Mesothelial cell of epicardium (in vitro differentiated cells): ENCODE results near the gene RAB5B. TPM values are rescaled to one million over a fixed set of nuclear protein-coding genes. Genes with fewer than 3 reads are reported as not detected.

Source experiments
- DNase-seq, 2 experiments: peaks; one replicate each; pipeline ENCODE4 v3.0.0; 2021; ENCODE audit warnings: low spot score in 2 of 2; ENCODE audit not compliant: unreplicated experiment in 2 of 2
- H3K27ac Mint-ChIP-seq: 2 replicates; pipeline ENCODE4 v1.8.0; 2021; ENCODE audit warnings: mixed read lengths
- H3K27me3 Mint-ChIP-seq: 2 replicates; pipeline ENCODE4 v1.8.0; 2021; ENCODE audit warnings: low read depth, mixed read lengths
- H3K36me3 Mint-ChIP-seq: 2 replicates; pipeline ENCODE4 v1.8.0; 2021; ENCODE audit warnings: mixed read lengths
- H3K4me1 Mint-ChIP-seq: 2 replicates; pipeline ENCODE4 v1.8.0; 2021; ENCODE audit warnings: mixed read lengths
- H3K4me3 Mint-ChIP-seq: 2 replicates; pipeline ENCODE4 v1.8.0; 2021; ENCODE audit warnings: mild to moderate bottlenecking, moderate library complexity, mixed read lengths
- H3K9me3 Mint-ChIP-seq: 2 replicates; pipeline ENCODE4 v1.8.0; 2021; ENCODE audit warnings: mixed read lengths
- total RNA-seq: library from RNA; stranded (reverse); gene quantifications from 3 replicates; pipeline ENCODE4 v1.2.1, GENCODE V29; 2021
- TF ChIP-seq, protein P1 (sequence below): fragments of 200-600 bp; sonication (generic); IDR thresholded peaks from one replicate; pipeline ENCODE4 v1.5.0; 2021; ENCODE audit warnings: antibody characterized with exemption; ENCODE audit not compliant: unreplicated experiment

The RAB5B gene
- total RNA-seq, 1 donor from 2014 or later = 101 TPM

DNA sequence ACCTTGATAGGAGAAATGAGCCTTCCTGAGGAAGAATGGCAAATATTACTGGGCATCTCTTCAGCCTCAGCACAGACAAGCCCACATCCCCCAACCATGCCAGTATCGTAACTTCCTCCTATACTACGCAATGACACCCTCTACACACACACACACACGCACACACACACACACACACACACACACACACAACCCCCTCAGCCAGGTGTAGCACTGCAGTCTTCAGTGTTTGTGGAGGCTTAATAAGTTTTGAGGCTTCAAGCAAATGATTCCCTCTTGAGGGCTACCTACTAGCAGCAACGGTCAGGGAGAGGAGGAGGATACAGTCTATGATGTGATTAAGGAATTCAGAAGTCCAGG lies 41.3 kb upstream of the RAB5B start:
- no peak for DNase-seq
- TF ChIP-seq, protein P1, sequence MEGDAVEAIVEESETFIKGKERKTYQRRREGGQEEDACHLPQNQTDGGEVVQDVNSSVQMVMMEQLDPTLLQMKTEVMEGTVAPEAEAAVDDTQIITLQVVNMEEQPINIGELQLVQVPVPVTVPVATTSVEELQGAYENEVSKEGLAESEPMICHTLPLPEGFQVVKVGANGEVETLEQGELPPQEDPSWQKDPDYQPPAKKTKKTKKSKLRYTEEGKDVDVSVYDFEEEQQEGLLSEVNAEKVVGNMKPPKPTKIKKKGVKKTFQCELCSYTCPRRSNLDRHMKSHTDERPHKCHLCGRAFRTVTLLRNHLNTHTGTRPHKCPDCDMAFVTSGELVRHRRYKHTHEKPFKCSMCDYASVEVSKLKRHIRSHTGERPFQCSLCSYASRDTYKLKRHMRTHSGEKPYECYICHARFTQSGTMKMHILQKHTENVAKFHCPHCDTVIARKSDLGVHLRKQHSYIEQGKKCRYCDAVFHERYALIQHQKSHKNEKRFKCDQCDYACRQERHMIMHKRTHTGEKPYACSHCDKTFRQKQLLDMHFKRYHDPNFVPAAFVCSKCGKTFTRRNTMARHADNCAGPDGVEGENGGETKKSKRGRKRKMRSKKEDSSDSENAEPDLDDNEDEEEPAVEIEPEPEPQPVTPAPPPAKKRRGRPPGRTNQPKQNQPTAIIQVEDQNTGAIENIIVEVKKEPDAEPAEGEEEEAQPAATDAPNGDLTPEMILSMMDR = no peak
- H3K4me3 Mint-ChIP-seq = peak overlapping the region; percentile 76
- H3K9me3 Mint-ChIP-seq = no peaks in the 10 kb centered on the region
- no peaks in the 10 kb centered on the region for H3K36me3 Mint-ChIP-seq
- peaks cover 38% of the 10 kb centered on the region for H3K4me1 Mint-ChIP-seq
- no peaks in the 10 kb centered on the region for H3K27me3 Mint-ChIP-seq
- peak overlapping the region; percentile 79 for H3K27ac Mint-ChIP-seq

DNA sequence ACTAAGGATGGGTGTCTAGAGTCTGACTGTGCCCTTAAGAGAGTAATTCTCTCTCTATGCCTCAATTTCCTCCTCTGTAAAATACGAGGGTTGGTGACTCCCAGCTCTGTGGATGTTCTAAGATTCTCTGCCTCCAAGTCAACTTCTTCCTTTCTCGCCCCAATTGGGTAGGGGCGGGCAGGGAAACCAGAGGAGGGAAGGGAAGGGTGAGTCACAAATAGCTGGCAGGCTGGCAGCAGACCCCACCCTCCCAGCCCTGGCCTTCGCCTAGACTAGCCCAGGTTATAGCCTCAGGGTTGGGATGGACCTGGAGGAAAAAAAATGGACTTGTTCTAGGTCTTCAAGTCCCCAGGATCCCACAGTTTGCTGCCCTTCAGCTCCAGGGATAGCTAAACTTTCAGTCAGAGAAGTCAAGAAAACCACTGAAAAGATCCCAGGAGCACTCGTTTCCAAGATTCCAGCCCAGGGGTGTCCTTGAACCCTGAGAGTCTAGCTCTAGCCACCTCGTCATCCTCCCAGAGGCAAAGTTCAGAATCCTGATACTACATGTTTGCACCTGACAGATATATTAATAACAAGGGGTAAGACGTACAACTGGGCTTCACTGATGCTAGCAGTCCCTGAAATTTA lies 40.6 kb upstream of the RAB5B start:
- no peak for DNase-seq
- Mint-ChIP-seq H3K27ac (no peak overlapping the region), H3K4me3 (peak overlapping the region; percentile 76), H3K9me3 (no peaks in the 10 kb centered on the region), H3K36me3 (no peaks in the 10 kb centered on the region), H3K27me3 (no peaks in the 10 kb centered on the region), H3K4me1 (peaks cover 34% of the 10 kb centered on the region)
- TF ChIP-seq, protein P1 = no peak

DNA sequence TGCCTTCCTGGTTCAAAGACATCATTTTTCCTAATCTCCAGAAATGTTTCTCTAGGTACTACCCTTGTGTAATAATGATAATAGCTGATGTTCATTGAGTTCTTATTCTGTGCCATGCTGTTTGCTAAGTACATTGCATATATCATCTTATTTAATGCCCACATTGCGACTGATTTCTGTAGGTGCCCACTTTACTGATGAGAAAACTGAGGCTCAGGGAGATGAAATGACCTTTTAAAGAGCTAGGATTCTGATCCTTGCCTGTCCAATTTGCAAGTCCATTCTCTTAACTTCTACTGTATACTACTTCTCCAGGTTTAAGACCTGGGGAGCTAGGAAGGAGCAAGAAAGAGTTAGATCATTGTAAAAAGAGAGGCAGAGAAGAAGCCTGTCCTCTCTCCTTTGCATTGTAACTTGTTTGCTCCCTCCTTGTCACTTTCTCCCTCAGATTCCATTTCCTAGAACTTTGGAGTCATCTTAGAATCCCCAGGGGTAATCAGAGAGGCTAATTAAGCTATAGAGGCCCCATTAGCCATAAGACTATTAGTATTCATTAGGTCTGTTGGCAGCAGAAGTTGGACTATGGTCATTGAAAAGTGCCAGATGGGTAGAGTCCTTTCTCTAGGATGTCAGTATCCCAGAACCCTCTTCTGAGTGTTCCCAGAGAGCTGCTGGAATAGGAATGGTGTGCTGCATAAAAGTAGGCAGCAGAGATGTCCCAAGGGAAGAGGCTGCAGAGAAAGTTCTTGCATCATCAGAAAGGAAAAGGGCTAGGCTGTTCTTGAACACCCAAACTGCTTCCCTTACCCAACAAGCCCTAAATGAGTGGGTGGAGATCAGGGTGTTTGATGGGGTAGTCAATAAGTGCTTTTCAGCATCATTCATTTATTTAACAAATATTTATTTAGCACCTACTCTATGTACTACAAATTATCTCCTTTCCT lies 39.8 kb upstream of the RAB5B start:
- Mint-ChIP-seq H3K9me3 (no peaks in the 10 kb centered on the region), H3K4me1 (peaks cover 34% of the 10 kb centered on the region)
- TF ChIP-seq, protein P1 = no peak

DNA sequence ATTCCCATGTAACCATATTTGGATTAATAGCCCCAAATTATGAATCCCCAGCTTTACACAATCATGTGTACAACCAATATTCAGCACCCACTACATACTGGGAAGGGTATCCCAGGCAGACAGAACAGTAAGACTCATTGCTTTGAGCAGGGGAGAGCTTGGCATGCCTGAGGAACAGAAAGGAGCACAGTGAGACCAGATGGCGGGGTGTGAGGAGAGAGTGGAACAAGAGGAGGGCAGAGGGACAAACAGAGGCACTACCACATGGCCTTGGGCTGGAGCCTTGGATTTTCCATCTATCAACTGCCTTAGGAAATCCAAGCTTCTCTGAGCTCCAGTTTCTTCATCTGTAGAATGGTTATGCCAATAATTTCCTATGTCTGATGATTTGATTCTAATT lies 39.1 kb upstream of the RAB5B start:
- TF ChIP-seq, protein P1 = no peak
- H3K27ac Mint-ChIP-seq = no peak overlapping the region

More for the DNA sequence above, 39.8 kb upstream of the RAB5B start:
- H3K36me3 Mint-ChIP-seq = no peaks in the 10 kb centered on the region
- no peaks in the 10 kb centered on the region for H3K27me3 Mint-ChIP-seq
- no peak overlapping the region for H3K27ac Mint-ChIP-seq
- DNase-seq = no peak
- no peak overlapping the region for H3K4me3 Mint-ChIP-seq

DNA sequence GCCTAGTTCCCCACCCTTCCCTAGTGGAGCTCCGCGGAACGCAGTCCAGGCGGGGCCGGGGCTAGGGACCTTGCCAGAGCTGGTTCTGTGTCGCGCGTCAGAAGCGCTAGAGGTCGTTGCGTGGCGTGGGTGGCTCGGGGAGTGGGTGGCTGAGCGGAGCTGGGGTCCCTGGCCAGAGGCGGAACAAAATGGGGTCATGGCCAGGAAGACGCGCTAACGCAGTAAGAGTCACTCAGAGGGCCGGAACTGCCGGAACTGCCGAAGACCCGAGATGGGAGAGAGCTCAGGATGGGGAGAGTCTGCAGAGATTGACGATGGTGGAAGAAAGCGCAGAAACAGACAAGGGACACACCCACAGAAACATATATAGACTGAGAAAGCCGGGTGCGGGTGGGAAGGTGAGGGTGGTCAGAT lies 38.1 kb upstream of the RAB5B start:
- H3K36me3 Mint-ChIP-seq = no peaks in the 10 kb centered on the region
- no peaks in the 10 kb centered on the region for H3K27me3 Mint-ChIP-seq
- peaks cover 20% of the 10 kb centered on the region for H3K4me1 Mint-ChIP-seq
- no peak for DNase-seq
- TF ChIP-seq, protein P1 = no peak
- no peaks in the 10 kb centered on the region for H3K9me3 Mint-ChIP-seq
- H3K27ac Mint-ChIP-seq = no peak overlapping the region
- H3K4me3 Mint-ChIP-seq = no peak overlapping the region

More for the DNA sequence above, 39.1 kb upstream of the RAB5B start:
- DNase-seq = no peak
- Mint-ChIP-seq H3K36me3 (no peaks in the 10 kb centered on the region), H3K27me3 (no peaks in the 10 kb centered on the region), H3K4me1 (peaks cover 27% of the 10 kb centered on the region), H3K4me3 (no peak overlapping the region), H3K9me3 (no peaks in the 10 kb centered on the region)
